Right atrium auricular region (tissue), 2 donors: ENCODE measurements around the gene PALLD. TPM values are rescaled to one million over a fixed set of nuclear protein-coding genes. Genes with fewer than 3 reads are reported as not detected.

Experiments used
- DNase-seq: peaks from one replicate; pipeline ENCODE4 v3.0.0-alpha.2; 2019; ENCODE audit warnings: low spot score
- H3K27ac ChIP-seq, 2 donors: fragments of 200-600 bp; sonication (generic); 1 replicate in 1 of 2; 2 replicates in 1 of 2; pipeline ENCODE4 v1.5.1; 2016 to 2019
- H3K27me3 ChIP-seq, 2 donors: fragments of 200-600 bp; sonication (generic); one replicate each; pipeline versions ENCODE4 v1.5.1 to v1.6.0; 2017 to 2019
- H3K36me3 ChIP-seq: fragments of 200-600 bp; sonication (generic); one replicate; pipeline ENCODE4 v1.5.1; 2016
- H3K4me1 ChIP-seq, 2 donors: fragments of 200-600 bp; sonication (generic); one replicate each; pipeline versions ENCODE4 v1.5.1 to v1.6.0; 2017 to 2019
- H3K4me3 ChIP-seq, 2 donors: fragments of 200-600 bp; sonication (generic); 1 replicate in 1 of 2; 2 replicates in 1 of 2; pipeline ENCODE4 v1.5.1; 2017 to 2019; ENCODE audit warnings: mild to moderate bottlenecking in 1 of 2, moderate library complexity in 1 of 2
- H3K9me3 ChIP-seq, 2 donors: fragments of 200-600 bp; sonication (generic); one replicate each; pipeline ENCODE4 v1.5.1; 2019
- total RNA-seq, 2 donors: library from RNA; depleted of rRNA; stranded (reverse); fragments of >200 nt; gene quantifications; one replicate each; pipeline ENCODE4 v1.1.0, GENCODE V29; 2016
- TF ChIP-seq, protein P1 (sequence below), 2 donors: fragments of 200-600 bp; sonication (generic); IDR thresholded peaks; one replicate each; pipeline ENCODE4 v1.5.1; 2019; ENCODE audit warnings: antibody characterized with exemption in 2 of 2

PALLD gene
- total RNA-seq, 2 donors from 2014 or later: 764 to 782 TPM

DNA sequence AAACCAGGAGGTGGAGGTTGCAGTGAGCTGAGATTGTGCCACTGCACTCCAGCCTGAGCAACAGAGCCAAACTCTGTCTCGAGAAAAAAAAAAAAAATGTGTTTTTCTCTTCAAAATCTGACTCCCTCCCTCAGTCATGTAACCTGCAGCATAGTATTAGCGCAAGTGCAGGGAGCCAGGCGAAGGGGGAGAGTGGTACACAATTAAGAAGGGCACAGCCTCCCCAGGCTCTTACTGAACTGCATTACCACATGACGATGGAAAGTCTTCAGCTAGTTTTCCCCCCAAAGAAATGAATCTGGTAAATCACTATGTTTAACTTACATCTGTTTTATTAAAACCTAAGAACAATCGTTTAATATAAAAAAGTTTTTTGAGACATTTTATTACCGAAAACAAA lies 32.4 kb downstream of the PALLD start:
- TF ChIP-seq, protein P1, sequence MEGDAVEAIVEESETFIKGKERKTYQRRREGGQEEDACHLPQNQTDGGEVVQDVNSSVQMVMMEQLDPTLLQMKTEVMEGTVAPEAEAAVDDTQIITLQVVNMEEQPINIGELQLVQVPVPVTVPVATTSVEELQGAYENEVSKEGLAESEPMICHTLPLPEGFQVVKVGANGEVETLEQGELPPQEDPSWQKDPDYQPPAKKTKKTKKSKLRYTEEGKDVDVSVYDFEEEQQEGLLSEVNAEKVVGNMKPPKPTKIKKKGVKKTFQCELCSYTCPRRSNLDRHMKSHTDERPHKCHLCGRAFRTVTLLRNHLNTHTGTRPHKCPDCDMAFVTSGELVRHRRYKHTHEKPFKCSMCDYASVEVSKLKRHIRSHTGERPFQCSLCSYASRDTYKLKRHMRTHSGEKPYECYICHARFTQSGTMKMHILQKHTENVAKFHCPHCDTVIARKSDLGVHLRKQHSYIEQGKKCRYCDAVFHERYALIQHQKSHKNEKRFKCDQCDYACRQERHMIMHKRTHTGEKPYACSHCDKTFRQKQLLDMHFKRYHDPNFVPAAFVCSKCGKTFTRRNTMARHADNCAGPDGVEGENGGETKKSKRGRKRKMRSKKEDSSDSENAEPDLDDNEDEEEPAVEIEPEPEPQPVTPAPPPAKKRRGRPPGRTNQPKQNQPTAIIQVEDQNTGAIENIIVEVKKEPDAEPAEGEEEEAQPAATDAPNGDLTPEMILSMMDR (IDR thresholded peaks at IDR 0.05): no peak
- peaks cover 0 to 13% of the 10 kb centered on the region in 2 donors for H3K4me1 ChIP-seq
- no peak for DNase-seq
- no peaks in the 10 kb centered on the region for H3K9me3 ChIP-seq
- peak overlapping the region in 1 of 2 donors; percentile 11 for H3K27ac ChIP-seq
- H3K4me3 ChIP-seq: no peak overlapping the region
- H3K27me3 ChIP-seq: no peaks in the 10 kb centered on the region
- no peaks in the 10 kb centered on the region for H3K36me3 ChIP-seq

DNA sequence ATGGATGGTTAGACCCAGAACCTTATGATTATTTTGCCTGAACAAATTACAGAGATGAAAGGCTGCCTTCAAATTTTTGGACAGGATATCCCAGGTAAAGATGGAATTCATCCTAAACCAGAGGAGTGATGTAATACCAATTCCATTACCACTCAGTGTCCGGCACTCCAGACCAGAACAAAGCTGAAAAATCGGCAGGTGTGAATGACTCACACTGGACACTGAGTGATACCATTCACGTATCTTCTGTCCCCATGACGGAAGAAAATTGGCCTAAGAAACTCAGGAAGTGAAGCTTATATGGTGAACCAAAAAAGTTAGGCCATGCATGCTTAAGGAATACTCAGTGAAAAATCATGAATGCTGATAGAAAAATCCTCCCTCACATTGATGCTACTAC lies 34.5 kb downstream of the PALLD start:
- Histone ChIP-seq H3K27ac (peak overlapping the region; percentile 24 to 52), H3K4me3 (no peak overlapping the region), H3K27me3 (no peaks in the 10 kb centered on the region), H3K36me3 (no peaks in the 10 kb centered on the region), H3K4me1 (peaks cover 0 to 6% of the 10 kb centered on the region in 2 donors), H3K9me3 (no peaks in the 10 kb centered on the region)
- TF ChIP-seq, protein P1 (IDR thresholded peaks at IDR 0.05): no peak
- DNase-seq: no peak

DNA sequence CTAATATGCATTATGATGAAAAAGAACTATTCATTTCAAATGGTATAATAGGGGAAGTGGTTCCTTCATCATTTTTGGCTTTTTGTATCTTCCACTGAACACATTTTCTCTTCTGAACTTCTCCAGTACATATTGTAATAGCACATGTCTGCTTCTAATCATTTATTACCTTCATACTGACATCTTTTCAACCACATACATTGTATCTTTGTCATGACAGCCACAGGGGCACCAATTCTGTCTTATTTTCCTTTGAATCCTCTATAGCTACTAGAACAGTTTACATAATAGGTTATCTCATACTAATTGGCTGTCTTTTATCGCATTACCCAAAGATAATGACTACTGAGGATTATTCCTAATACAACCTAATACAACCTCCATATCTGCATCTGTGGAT lies 37.7 kb downstream of the PALLD start:
- TF ChIP-seq, protein P1 (IDR thresholded peaks at IDR 0.05): no peak
- Histone ChIP-seq H3K27me3 (no peaks in the 10 kb centered on the region), H3K36me3 (no peaks in the 10 kb centered on the region), H3K27ac (no peak overlapping the region), H3K9me3 (no peaks in the 10 kb centered on the region), H3K4me1 (peaks cover 0 to 6% of the 10 kb centered on the region in 2 donors), H3K4me3 (no peak overlapping the region)
- DNase-seq: no peak

DNA sequence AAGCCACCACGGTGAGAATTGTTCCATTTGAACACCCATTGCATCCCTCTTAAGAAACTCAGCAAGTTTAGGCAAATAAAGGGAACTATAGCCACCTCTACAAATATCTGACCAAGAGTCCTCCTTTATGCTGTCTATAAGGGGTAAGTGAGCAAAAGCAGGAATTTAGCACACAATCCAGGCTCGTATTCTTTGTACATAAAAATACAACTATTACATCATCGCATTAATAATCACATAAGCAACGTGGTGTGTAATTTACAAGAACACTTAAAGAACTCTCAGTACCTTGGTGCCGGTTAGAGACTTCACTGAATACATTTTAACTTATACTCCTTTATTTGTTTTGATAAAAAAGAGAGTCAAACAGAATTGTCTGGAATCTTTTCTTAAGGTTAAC lies 38.8 kb downstream of the PALLD start:
- Histone ChIP-seq H3K4me3 (no peak overlapping the region), H3K27ac (no peak overlapping the region), H3K27me3 (no peaks in the 10 kb centered on the region), H3K4me1 (peaks cover 0 to 10% of the 10 kb centered on the region in 2 donors), H3K9me3 (no peaks in the 10 kb centered on the region), H3K36me3 (no peaks in the 10 kb centered on the region)
- DNase-seq: no peak
- TF ChIP-seq, protein P1 (IDR thresholded peaks at IDR 0.05): no peak

DNA sequence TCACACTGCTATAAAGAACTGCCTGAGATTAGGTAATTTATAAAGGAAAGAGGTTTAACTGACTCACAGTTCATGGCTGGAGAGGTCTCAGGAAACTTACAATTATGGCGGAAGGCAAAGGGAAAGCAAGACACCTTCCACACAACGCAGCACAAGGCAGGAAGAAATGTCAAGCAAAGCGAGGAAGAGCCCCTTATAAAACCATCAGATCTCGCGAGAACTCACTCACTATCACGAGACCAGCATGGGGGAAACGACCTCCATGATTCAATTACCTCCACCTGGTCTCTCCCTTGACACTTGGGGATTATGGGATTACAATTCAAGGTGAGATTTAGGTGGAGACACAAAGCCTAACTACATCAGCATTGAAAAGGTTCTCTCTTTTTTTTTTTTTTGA lies 39.6 kb downstream of the PALLD start:
- Histone ChIP-seq H3K4me3 (no peak overlapping the region), H3K27me3 (no peaks in the 10 kb centered on the region), H3K27ac (no peak overlapping the region), H3K4me1 (peaks cover 0 to 8% of the 10 kb centered on the region in 2 donors), H3K9me3 (no peaks in the 10 kb centered on the region), H3K36me3 (no peaks in the 10 kb centered on the region)
- TF ChIP-seq, protein P1 (IDR thresholded peaks at IDR 0.05): no peak
- DNase-seq: no peak

DNA sequence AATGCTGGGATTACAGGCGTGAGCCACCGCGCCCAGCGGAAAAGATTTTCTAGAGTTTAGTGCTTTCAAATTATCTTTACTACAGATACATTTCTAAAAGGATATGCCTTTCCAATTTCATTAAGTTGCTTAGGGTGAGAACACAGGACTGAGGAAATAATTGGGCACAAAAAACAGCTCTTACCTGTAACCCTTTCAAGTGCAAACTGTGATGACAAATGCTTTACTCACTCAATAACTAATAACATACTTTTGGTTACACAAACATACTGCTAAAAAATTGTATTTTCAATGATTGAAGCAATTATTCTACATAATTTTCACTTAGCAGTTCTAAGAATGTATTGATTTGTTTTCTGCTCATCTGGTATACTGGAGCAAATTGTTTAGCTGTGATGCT lies 40.2 kb downstream of the PALLD start:
- TF ChIP-seq, protein P1 (IDR thresholded peaks at IDR 0.05): no peak
- no peak for DNase-seq
- Histone ChIP-seq H3K27me3 (no peaks in the 10 kb centered on the region), H3K27ac (no peak overlapping the region), H3K9me3 (no peaks in the 10 kb centered on the region), H3K4me1 (peaks cover 0 to 8% of the 10 kb centered on the region in 2 donors), H3K4me3 (no peak overlapping the region), H3K36me3 (no peaks in the 10 kb centered on the region)
